ENCODE results near the gene CLASP1.

The CLASP1 gene

GRCh38 chr2:121532894-121533293 is 116.4 kb downstream of the CLASP1 start:
- no peak for DNase-seq

- peak; percentile 6 for DNase-seq
These were observed 116.9 kb downstream of the CLASP1 start for GRCh38 chr2:121532347-121532766.

- DNase-seq = peak; percentile 79
These were observed 119.0 kb downstream of the CLASP1 start for GRCh38 chr2:121530212-121530705.

- DNase-seq = peak; percentile 10
These were observed 119.6 kb downstream of the CLASP1 start for GRCh38 chr2:121529439-121530211.

- DNase-seq = no peak
These were observed 122.1 kb downstream of the CLASP1 start for GRCh38 chr2:121527009-121527682.

GRCh38 chr2:121524685-121525425 is 124.4 kb downstream of the CLASP1 start:
- no peak for DNase-seq

GRCh38 chr2:121521359-121521758 is 127.9 kb downstream of the CLASP1 start:
- DNase-seq = no peak

GRCh38 chr2:121520641-121520994 is 128.6 kb downstream of the CLASP1 start:
- DNase-seq = no peak

GRCh38 chr2:121519732-121520640 is 129.3 kb downstream of the CLASP1 start:
- no peak for DNase-seq

- DNase-seq = no peak
These were observed 130.1 kb downstream of the CLASP1 start for GRCh38 chr2:121519153-121519552.

- DNase-seq = no peak
These were observed 135.5 kb downstream of the CLASP1 start for GRCh38 chr2:121513597-121514333.

GRCh38 chr2:121510857-121511256 is 138.4 kb downstream of the CLASP1 start:
- DNase-seq = no peak

- no peak for DNase-seq
These were observed 142.6 kb downstream of the CLASP1 start for GRCh38 chr2:121506621-121507020.

GRCh38 chr2:121505986-121506586 is 143.2 kb downstream of the CLASP1 start:
- DNase-seq = no peak

- no peak for DNase-seq
These were observed 144.3 kb downstream of the CLASP1 start for GRCh38 chr2:121505005-121505404.

- DNase-seq = no peak
These were observed 144.9 kb downstream of the CLASP1 start for GRCh38 chr2:121504316-121504715.

GRCh38 chr2:121502781-121503180 is 146.5 kb downstream of the CLASP1 start:
- DNase-seq = no peak

- DNase-seq = no peak
These were observed 147.0 kb downstream of the CLASP1 start for GRCh38 chr2:121502246-121502645.

- DNase-seq = no peak
These were observed 147.7 kb downstream of the CLASP1 start for GRCh38 chr2:121501554-121501953.

- no peak for DNase-seq
These were observed 148.2 kb downstream of the CLASP1 start for GRCh38 chr2:121501031-121501430.

- no peak for DNase-seq
These were observed 150.5 kb downstream of the CLASP1 start for GRCh38 chr2:121498731-121499130.

Data from inflammatory macrophage treated with lipopolysaccharide for 4 hours (primary cell).